K562 (cell line): ENCODE data around the gene TREX2. TPM values are rescaled to one million over a fixed set of nuclear protein-coding genes. Genes with fewer than 3 reads are reported as not detected.

Experiments
- ATAC-seq: fragments of 200-7000 bp; cut with Tn5 transposase; 3 replicates; pipeline ENCODE4 v1.9.1; 2020; ENCODE audit warnings: moderate library complexity
- BruUV-seq: library from RNA; stranded (reverse); fragments of 400-500 nt; replicated peaks from 2 replicates; lab custom pipeline; 2021; lab: Mats Ljungman, UMichigan
- CTCF ChIA-PET: fragments of 300-600 bp; formaldehyde crosslinking; extraction: SDS; loops from one replicate; lab custom pipeline; 2021; ENCODE audit warnings: low intra/inter-chr PET ratio; lab: Yijun Ruan, JAX
- POLR2A ChIA-PET: fragments of 300-600, 350-650 bp; sonication (Branson Sonifier 250); formaldehyde crosslinking; extraction: SDS; loops from one replicate; lab custom pipeline; 2021; ENCODE audit warnings: antibody characterized with exemption, inconsistent platforms; lab: Yijun Ruan, JAX
- DNase-seq, 4 experiments: peaks; one replicate each; pipeline versions ENCODE4 v3.0.0 to v3.0.0-alpha.2; 2011 to 2018; ENCODE audit warnings: low spot score in 3 of 4, mixed read lengths in 3 of 4; ENCODE audit errors: extremely low read depth in 1 of 4
- FAIRE-seq: peaks from 2 replicates; lab custom pipeline; 2011; peaks lifted over from hg19 to GRCh38; lab: Jason Lieb, UNC
- H2AFZ ChIP-seq: 2 replicates; pipeline ENCODE4 v1.6.0; 2011; ENCODE audit warnings: low read depth, low read length, control low read depth, inconsistent platforms
- H3K27ac ChIP-seq: fragments of 200-600 bp; 3 replicates; pipeline ENCODE4 v1.8.0; 2011; ENCODE audit warnings: low read depth, mild to moderate bottlenecking, control low read depth, inconsistent platforms, low read length, moderate library complexity, mixed read lengths; ENCODE audit errors: extremely low read depth
- H3K27me3 ChIP-seq, 2 experiments: fragments of 300-600 bp in 1 of 2; 2 replicates in 1 of 2; 3 replicates in 1 of 2; pipeline versions ENCODE4 v1.6.0 to v1.8.0; 2011; ENCODE audit warnings: inconsistent platforms in 2 of 2, low read length in 2 of 2, mild to moderate bottlenecking in 1 of 2, mixed read lengths in 1 of 2, moderate library complexity in 1 of 2; ENCODE audit not compliant: control insufficient read depth in 2 of 2, insufficient read depth in 2 of 2
- H3K36me3 ChIP-seq: fragments of 300-600 bp; 3 replicates; pipeline ENCODE4 v1.8.0; 2011; ENCODE audit warnings: mild to moderate bottlenecking, low read length, inconsistent platforms; ENCODE audit not compliant: control insufficient read depth, insufficient read depth
- H3K4me1 ChIP-seq, 2 experiments: fragments of 200-600 bp in 1 of 2; replicated peaks in 1 of 2; 2 replicates in 1 of 2; 3 replicates in 1 of 2; pipeline versions ENCODE4 v1.5.1 to v1.8.0; 2011; ENCODE audit warnings: inconsistent platforms in 2 of 2, low read length in 2 of 2, mild to moderate bottlenecking in 1 of 2, mixed read lengths in 1 of 2, moderate library complexity in 1 of 2; ENCODE audit not compliant: control insufficient read depth in 2 of 2, insufficient read depth in 2 of 2
- H3K4me2 ChIP-seq: 2 replicates; pipeline ENCODE4 v1.6.1; 2011; ENCODE audit warnings: low read length, control low read depth, inconsistent platforms, mixed read lengths; ENCODE audit not compliant: insufficient read depth
- H3K4me3 ChIP-seq: fragments of 200-600 bp; sonication (generic), shearing (Covaris generic); 2 replicates; pipeline ENCODE4 v1.5.1; 2016; ENCODE audit warnings: control low read depth, inconsistent platforms
- H3K79me2 ChIP-seq: fragments of 200-600 bp; 3 replicates; pipeline ENCODE4 v1.8.0; 2011; ENCODE audit warnings: low read length, inconsistent platforms; ENCODE audit not compliant: control insufficient read depth, insufficient read depth
- H3K9ac ChIP-seq, 2 experiments: 2 replicates each; pipeline versions ENCODE4 v1.6.0 to v1.6.1; 2011; ENCODE audit warnings: low read depth in 2 of 2, low read length in 2 of 2, control low read depth in 1 of 2, inconsistent platforms in 1 of 2, mild to moderate bottlenecking in 1 of 2, mixed read lengths in 1 of 2; ENCODE audit not compliant: insufficient read depth in 1 of 2
- H3K9me1 ChIP-seq: one replicate; pipeline ENCODE4 v1.6.0; 2011; ENCODE audit warnings: inconsistent platforms, mild to moderate bottlenecking, low read length, moderate library complexity; ENCODE audit not compliant: control insufficient read depth, insufficient read depth
- H3K9me3 ChIP-seq: replicated peaks from 2 replicates; pipeline ENCODE4 v1.5.1; 2011; ENCODE audit warnings: low read depth, low read length, inconsistent platforms; ENCODE audit not compliant: control insufficient read depth, insufficient read depth
- H4K20me1 ChIP-seq: replicated peaks from 2 replicates; pipeline ENCODE4 v1.6.1; 2011; ENCODE audit warnings: low read length, inconsistent platforms, mixed read lengths; ENCODE audit not compliant: control insufficient read depth, insufficient read depth
- ATF6 ChIP-seq: sonication (generic); formaldehyde crosslinking; IDR thresholded peaks from 2 replicates; pipeline ENCODE4 v1.4.0; 2020; ENCODE audit warnings: mild to moderate bottlenecking, missing genetic modification reagents
- ATF7 ChIP-seq: fragments of 450-650 bp; IDR thresholded peaks from 2 replicates; pipeline ENCODE4 v1.7.1; 2014; ENCODE audit warnings: mild to moderate bottlenecking, moderate library complexity
- E2F1 ChIP-seq: sonication (generic); formaldehyde crosslinking; IDR thresholded peaks from 2 replicates; pipeline ENCODE4 v1.8.1; 2023; ENCODE audit warnings: mild to moderate bottlenecking, missing genetic modification reagents, moderate library complexity
- PHF8 ChIP-seq: fragments of 200-600 bp; sonication (generic); IDR thresholded peaks from 2 replicates; pipeline ENCODE4 v1.6.1; 2012; ENCODE audit warnings: mixed run types, mild to moderate bottlenecking, inconsistent platforms, low read length, moderate library complexity, borderline replicate concordance
- SMARCE1 ChIP-seq: fragments of 450-650 bp; IDR thresholded peaks from 2 replicates; pipeline ENCODE4 v1.7.1; 2016; ENCODE audit warnings: mild to moderate bottlenecking
- SREBF1 ChIP-seq: fragments of 150-350 bp; IDR thresholded peaks from 2 replicates; pipeline ENCODE4 v1.6.1; 2014; ENCODE audit warnings: antibody characterized with exemption, low read depth, low read length, borderline replicate concordance
- TAF9B ChIP-seq: fragments of 450-650 bp; IDR thresholded peaks from 2 replicates; pipeline ENCODE4 v1.6.1; 2018; ENCODE audit warnings: mild to moderate bottlenecking; ENCODE audit not compliant: partially characterized antibody
- ZNF282 ChIP-seq: sonication (generic); formaldehyde crosslinking; IDR thresholded peaks from 2 replicates; pipeline ENCODE4 v1.8.1; 2023; ENCODE audit warnings: missing genetic modification reagents
- ZNF408 ChIP-seq: fragments of 250-450 bp; sonication (Bioruptor Pico); IDR thresholded peaks from 2 replicates; pipeline ENCODE4 v1.4.0; 2020; ENCODE audit warnings: low read depth, mild to moderate bottlenecking, moderate library complexity
- whole genome bisulfite sequencing: fragments of 100-300 bp; shearing (Covaris generic); methylation state at CpG from one replicate; pipeline ENCODE4 v1.1.6; 2016; ENCODE audit warnings: low coverage, mixed read lengths; ENCODE audit not compliant: insufficient coverage; ENCODE audit errors: missing lambda C conversion rate; 5-methylcytosine and 5-hydroxymethylcytosine counted together
- in situ Hi-C: fragments of 300-500 bp; cut with MboI; formaldehyde crosslinking; loops from 4 replicates; pipeline ENCODE4 v1.15.0; 2018; ENCODE audit warnings: inconsistent platforms, mixed read lengths
- intact Hi-C: fragments of 100-400 bp; cut with micrococcal nuclease; formaldehyde crosslinking; loops from 2 replicates; pipeline ENCODE4 v1.14.2; 2022
- polyA plus RNA-seq, 8 experiments: library from polyadenylated mRNA; depleted of rRNA in 4 of 8; stranded (reverse) in 5 of 8; unstranded in 3 of 8; fragments of >200 nt; fragmentation: Nextera tagmentation in 2 of 8; fragmentation: Illumina TruSeq in 1 of 8; extraction: Ambion mirVana in 2 of 8; extraction: Trizol in 1 of 8; gene quantifications; 2 replicates each; pipeline versions ENCODE4 v1.2.1 to v1.2.3, GENCODE V29; 2011 to 2014; ENCODE audit warnings: inconsistent platforms in 1 of 8, missing spikeins in 1 of 8
- total RNA-seq, 7 experiments: library from RNA; depleted of rRNA in 6 of 7; stranded (reverse); fragments of >200 nt in 6 of 7; fragmentation: Illumina TruSeq in 2 of 7; extraction: Trizol in 2 of 7; gene quantifications; 2 replicates each; pipeline versions ENCODE4 v1.2.1 to v1.2.3, GENCODE V29; 2011 to 2021; ENCODE audit warnings: low replicate concordance in 1 of 7

Gene TREX2
- total and polyA plus RNA-seq, 9 of the 15 experiments (the other 6 are each of a cell fraction or from before 2014, with no cell fraction given), result 0.07 to 1.5 (median 0.33) TPM; not detected in 2

- TF ChIP-seq E2F1 (CRISPR knock-in tag) (no peak), TAF9B (no peak), SREBF1 (no peak), ZNF408 (CRISPR knock-in tag) (no peak), ATF6 (CRISPR knock-in tag) (no peak), ZNF282 (no peak), ATF7 (no peak), PHF8 (no peak)
Measured at GRCh38 chrX:153460826-153461225, 15.0 kb upstream of the TREX2 start (continued).

- no peak overlapping the region for H3K9ac ChIP-seq
- BruUV-seq, result no TSS peak
- ChIA-PET POLR2A (interaction anchor here (1.0 kb wide), 1 partner anchor 19 kb away, joined by 3 read pairs; no protein-coding TSS in a partner anchor), CTCF (no interaction called here)
- H3K79me2 ChIP-seq, result no peaks in the 10 kb centered on the region
- no peak for DNase-seq
- in situ Hi-C loops, result no loop called here
- no peaks in the 10 kb centered on the region for H3K9me3 ChIP-seq
- no peak overlapping the region for H3K4me3 ChIP-seq
- WGBS, result 100% methylated on average over 4 of the region's 4 CpGs
- H3K36me3 ChIP-seq, result peaks cover 85% of the 10 kb centered on the region
- no peak overlapping the region for H2AFZ ChIP-seq
- peaks cover 11% of the 10 kb centered on the region; the same call in 1 of the 2 replicates for H4K20me1 ChIP-seq
- H3K9me1 ChIP-seq, result peaks cover 3% of the 10 kb centered on the region
- intact Hi-C loops, result loop anchor here (1.0 kb wide), 1 partner anchor 47 kb away; no protein-coding TSS in a partner anchor
- H3K4me1 ChIP-seq, result peaks cover 0 to 5% of the 10 kb centered on the region in 2 experiments; a peak in 1 of 5 replicates
- no peaks in the 10 kb centered on the region for H3K27me3 ChIP-seq
- no peak overlapping the region for H3K4me2 ChIP-seq
- no peak for TF ChIP-seq SMARCE1
- no peak for FAIRE-seq
- ATAC-seq, result no peak
- no peak overlapping the region for H3K27ac ChIP-seq
Measured at GRCh38 chrX:153459986-153460385, 14.1 kb upstream of the TREX2 start.
